ENCODE measurements around the gene PPP2R2B.

GRCh38 chr5:146561711-146562110 lies 316.8 kb downstream of the PPP2R2B start:
- TF ChIP-seq, protein P1, sequence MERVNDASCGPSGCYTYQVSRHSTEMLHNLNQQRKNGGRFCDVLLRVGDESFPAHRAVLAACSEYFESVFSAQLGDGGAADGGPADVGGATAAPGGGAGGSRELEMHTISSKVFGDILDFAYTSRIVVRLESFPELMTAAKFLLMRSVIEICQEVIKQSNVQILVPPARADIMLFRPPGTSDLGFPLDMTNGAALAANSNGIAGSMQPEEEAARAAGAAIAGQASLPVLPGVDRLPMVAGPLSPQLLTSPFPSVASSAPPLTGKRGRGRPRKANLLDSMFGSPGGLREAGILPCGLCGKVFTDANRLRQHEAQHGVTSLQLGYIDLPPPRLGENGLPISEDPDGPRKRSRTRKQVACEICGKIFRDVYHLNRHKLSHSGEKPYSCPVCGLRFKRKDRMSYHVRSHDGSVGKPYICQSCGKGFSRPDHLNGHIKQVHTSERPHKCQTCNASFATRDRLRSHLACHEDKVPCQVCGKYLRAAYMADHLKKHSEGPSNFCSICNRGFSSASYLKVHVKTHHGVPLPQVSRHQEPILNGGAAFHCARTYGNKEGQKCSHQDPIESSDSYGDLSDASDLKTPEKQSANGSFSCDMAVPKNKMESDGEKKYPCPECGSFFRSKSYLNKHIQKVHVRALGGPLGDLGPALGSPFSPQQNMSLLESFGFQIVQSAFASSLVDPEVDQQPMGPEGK (CRISPR knock-in tag; IDR thresholded peaks at IDR 0.05; ENCODE audit: borderline replicate concordance): no peak
- TF ChIP-seq RARB (CRISPR knock-in tag; IDR thresholded peaks at IDR 0.05) (no peak), PPARA (CRISPR knock-in tag; IDR thresholded peaks at IDR 0.05; ENCODE audit: borderline replicate concordance) (no peak), ISL1 (CRISPR knock-in tag; IDR thresholded peaks at IDR 0.05) (no peak), POU6F1 (CRISPR knock-in tag; IDR thresholded peaks at IDR 0.05; ENCODE audit: borderline replicate concordance, low read depth) (no peak), ESRRG (CRISPR knock-in tag; IDR thresholded peaks at IDR 0.05) (no peak), TOX (CRISPR knock-in tag; IDR thresholded peaks at IDR 0.05; ENCODE audit: borderline replicate concordance) (no peak)
- TF ChIP-seq, protein P2, sequence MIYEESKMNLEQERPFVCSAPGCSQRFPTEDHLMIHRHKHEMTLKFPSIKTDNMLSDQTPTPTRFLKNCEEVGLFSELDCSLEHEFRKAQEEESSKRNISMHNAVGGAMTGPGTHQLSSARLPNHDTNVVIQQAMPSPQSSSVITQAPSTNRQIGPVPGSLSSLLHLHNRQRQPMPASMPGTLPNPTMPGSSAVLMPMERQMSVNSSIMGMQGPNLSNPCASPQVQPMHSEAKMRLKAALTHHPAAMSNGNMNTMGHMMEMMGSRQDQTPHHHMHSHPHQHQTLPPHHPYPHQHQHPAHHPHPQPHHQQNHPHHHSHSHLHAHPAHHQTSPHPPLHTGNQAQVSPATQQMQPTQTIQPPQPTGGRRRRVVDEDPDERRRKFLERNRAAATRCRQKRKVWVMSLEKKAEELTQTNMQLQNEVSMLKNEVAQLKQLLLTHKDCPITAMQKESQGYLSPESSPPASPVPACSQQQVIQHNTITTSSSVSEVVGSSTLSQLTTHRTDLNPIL (CRISPR knock-in tag; IDR thresholded peaks at IDR 0.05; ENCODE audit: low read depth): no peak
- TF ChIP-seq, protein P3, sequence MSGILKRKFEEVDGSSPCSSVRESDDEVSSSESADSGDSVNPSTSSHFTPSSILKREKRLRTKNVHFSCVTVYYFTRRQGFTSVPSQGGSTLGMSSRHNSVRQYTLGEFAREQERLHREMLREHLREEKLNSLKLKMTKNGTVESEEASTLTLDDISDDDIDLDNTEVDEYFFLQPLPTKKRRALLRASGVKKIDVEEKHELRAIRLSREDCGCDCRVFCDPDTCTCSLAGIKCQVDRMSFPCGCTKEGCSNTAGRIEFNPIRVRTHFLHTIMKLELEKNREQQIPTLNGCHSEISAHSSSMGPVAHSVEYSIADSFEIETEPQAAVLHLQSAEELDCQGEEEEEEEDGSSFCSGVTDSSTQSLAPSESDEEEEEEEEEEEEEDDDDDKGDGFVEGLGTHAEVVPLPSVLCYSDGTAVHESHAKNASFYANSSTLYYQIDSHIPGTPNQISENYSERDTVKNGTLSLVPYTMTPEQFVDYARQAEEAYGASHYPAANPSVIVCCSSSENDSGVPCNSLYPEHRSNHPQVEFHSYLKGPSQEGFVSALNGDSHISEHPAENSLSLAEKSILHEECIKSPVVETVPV (CRISPR knock-in tag; IDR thresholded peaks at IDR 0.05): no peak

Measured in SK-N-SH treated with all-trans-retinoic acid at 6 μM for 48 hours (cell line).